Testis (tissue), 2 donors: Measurements from ENCODE around the gene FGF11.
"Not testable (repeated sequence)": the region's sequence is repeated elsewhere in the genome, so short reads cannot be mapped to it uniquely, and the experiment has no call there.

ENCODE experiments used
- CTCF ChIP-seq, 3 experiments: fragments of 450-650 bp in 2 of 3; fragments of 200-600 bp in 1 of 3; sonication (generic) in 1 of 3; IDR thresholded peaks; one replicate each; pipeline ENCODE4 v1.5.1; 2016 to 2019; ENCODE audit warnings: antibody characterized with exemption in 3 of 3, mild to moderate bottlenecking in 2 of 3, moderate library complexity in 1 of 3
- POLR2A ChIP-seq: fragments of 450-650 bp; IDR thresholded peaks from one replicate; pipeline ENCODE4 v1.6.1; 2017; ENCODE audit warnings: antibody characterized with exemption, mild to moderate bottlenecking, moderate library complexity

DNA sequence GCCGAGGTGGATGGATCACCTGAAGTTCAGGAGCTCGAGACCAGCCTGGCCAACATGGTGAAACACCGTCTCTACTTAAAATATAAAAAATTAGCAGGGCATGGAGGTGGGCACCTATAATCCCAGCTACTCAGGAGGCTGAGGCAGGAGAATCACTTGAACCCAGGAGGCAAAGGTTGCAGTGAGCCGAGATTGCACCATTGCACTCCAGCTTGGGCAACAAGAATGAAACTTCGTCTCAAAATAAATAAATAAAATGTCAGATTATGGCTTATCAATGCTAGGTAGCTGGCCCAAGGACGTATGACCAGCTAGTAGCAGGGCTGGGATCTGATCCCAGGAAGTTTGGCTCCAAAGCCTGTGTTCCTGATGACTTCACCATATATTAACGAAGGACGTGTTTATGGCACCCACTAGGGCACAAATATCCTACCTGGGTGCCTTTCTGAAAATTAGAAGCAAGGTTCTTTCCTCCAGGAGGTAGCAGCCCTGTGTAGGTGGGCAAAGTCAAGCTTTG, 31.2 kb downstream of the FGF11 start:
- TF ChIP-seq POLR2A; CTCF (IDR thresholded peaks at IDR 0.05): not testable (repeated sequence)
